ENCODE measurements around the gene RIMKLB.

DNA sequence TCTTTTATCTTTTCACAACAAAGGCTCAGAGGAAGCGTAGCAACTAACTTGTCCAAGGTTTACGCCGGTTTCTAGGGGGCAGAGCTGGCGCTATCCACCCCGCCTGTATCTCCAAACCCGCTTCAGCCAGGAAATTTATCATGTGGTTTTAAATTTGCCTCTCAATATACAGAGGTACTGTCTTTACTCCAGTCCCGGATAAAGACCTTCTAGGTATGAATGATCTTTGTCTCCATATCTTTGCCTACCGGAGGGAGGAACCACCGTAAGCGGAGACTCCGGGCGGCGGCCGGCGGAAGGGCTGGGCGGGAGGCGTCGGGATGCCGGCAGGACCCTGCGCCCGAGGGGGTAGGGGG is 693 bp upstream of the RIMKLB start:
- TF ChIP-seq CTCF (IDR thresholded peaks at IDR 0.05; ENCODE audit: control extremely low read depth in 1 of 3, insufficient read depth in 1 of 3, low read depth in 1 of 3, low read length in 3 of 3) = no peak
- TF ChIP-seq SRF (IDR thresholded peaks at IDR 0.05; ENCODE audit: low read depth, low read length) = no peak
- TF ChIP-seq SUZ12 (IDR thresholded peaks at IDR 0.05; ENCODE audit: low read length) = no peak
- no peak for TF ChIP-seq GTF2F1 (IDR thresholded peaks at IDR 0.05; ENCODE audit: borderline replicate concordance, low read depth, low read length)
- no peak for TF ChIP-seq SP1 (IDR thresholded peaks at IDR 0.05; ENCODE audit: low read depth, low read length)
- TF ChIP-seq GABPA (IDR thresholded peaks at IDR 0.05; ENCODE audit: borderline replicate concordance, insufficient read depth, low read length) = no peak
- TF ChIP-seq, protein P1, sequence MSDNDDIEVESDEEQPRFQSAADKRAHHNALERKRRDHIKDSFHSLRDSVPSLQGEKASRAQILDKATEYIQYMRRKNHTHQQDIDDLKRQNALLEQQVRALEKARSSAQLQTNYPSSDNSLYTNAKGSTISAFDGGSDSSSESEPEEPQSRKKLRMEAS (IDR thresholded peaks at IDR 0.05) = no peak; the same call in 1 of the 2 replicates
- TF ChIP-seq CREB1 (IDR thresholded peaks at IDR 0.05) = no peak
- TF ChIP-seq POLR2A (IDR thresholded peaks at IDR 0.05; ENCODE audit: control extremely low read depth in 1 of 2, low read depth in 2 of 2, low read length in 2 of 2) = no peak

Measured in H1 (cell line).